Activated gamma-delta T cell treated with anti-CD3 and anti-CD28 coated beads, Interleukin-2, amount 50 U/mL, for 16 hours (primary cell): Measurements from ENCODE around the gene RNLS.
A peak's percentile ranks its signal among the peaks of the same experiment; 100 is the strongest.
"Not testable (repeated sequence)": the region's sequence is repeated elsewhere in the genome, so short reads cannot be mapped to it uniquely, and the experiment has no call there.

Experiments
- DNase-seq: peaks from one replicate; pipeline ENCODE4 v3.0.0-alpha.2; 2020; ENCODE audit warnings: low read depth

The RNLS gene

DNA sequence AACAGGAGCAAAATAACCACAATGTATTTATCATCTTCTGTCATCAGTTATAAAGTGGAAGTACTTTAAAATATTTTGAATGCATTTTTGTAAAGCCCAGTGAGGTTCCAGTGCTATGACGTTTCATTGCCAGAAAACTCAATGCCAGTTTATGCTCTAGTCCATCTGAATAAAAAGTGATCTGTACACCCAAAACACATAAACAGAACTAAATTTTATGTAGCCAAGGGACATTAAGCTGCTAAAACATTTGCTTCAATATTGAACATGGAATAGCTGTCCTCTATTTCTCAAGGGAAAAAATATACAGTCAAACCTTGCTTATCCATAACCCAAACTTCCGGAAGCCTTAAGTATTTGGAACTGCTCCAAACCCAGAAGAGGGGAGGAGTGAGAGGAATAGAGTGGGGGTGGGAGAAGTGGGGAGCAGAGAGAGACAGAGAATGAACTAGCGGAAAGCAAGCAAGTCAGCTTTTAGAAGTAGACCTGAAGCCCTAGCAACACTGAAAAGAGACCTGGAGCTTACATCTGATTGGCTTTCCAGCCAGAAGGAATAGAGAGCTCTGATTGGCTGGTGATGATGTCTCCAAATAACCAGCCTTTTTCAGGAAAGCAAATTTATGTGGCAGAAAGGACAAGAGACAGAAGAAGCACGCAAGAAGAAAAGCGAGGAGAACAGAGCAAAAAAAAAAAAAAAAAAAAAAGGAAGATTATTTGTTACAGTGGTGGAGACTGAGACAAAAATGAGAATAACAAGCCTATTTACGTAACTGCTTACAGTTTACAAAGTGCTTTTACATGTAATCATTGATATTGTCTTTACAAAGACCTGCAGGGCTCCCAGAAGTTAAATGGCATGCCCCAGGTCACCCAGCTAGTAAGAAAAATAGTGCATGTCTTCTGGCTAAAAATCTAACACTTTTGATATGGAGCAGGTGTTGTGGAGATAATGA, 196.0 kb downstream of the RNLS start:
- no peak for DNase-seq

DNA sequence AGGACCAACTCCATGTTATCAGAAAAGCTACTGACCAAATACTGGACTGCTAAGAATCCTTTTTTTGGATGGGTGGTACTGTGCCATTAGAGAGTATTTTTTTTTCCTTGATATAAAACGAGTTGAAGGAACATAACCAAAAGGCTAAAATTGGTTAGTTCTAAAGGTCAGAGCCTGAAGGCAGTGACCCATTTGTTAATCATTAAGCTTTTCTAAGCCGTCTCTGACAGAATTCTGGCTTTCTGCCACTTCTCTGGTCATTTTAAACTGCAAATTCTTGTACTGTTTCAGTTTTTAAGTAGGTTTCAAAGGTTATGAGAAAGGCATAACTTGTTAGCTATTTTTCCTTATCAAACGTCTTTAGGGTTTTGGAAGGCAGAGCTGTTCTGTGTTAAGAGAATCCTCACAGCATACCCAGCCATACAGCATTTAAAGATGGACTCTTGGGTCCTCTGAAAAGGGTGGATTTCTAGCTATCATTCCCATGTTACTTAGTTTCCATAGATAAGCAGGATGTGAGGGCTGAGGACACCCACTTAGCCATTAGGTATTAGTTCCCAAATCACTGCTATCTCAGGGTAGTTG, 196.8 kb downstream of the RNLS start:
- DNase-seq: no peak

DNA sequence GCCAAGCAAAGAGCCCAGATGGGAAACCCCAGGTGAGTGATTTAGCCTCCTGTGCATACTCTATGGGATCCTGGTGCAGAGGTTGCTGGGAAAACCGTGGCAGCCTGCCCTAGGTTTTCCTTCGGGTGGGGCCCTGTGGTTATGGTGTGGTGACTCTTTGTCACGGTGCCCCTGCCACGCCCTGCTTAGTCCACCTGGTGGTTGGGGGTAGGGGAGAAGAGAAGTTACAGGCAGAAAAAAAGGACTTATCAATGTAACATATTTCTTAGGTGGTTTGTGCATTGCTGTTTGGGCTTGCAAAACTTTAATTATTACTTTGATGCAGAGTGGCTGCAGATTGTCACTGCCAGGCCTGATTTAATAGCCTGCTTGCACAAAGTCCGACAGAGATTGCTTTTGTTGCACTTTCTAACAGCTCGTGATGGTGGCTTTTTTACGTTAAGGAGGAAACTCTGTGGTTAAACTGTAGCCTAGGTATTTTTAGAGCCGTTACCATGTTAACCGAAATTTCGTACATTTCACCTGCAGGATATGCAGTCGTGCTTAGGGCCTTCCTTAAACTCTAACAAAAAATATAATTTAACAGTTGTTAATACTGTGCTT, 197.4 kb downstream of the RNLS start:
- peak; percentile 4 for DNase-seq

DNA sequence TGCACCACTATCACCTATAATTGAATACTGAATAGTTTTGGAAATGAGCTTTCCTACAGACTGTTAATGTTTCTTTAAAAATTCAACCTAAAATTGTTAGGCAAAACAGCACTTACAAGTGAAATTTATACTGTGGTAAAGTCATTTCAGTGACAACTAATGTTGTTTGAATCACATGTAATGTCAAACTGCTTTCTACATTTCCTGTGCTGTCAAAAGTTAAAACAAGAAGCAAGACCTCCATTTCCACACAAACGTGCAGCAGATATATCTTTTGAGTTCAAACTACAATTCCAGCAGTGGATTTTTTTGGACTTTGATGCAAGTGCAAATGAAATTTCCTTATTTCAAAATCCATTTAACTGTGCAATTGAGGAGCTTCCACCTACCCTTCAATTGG, 199.8 kb downstream of the RNLS start:
- no peak for DNase-seq

DNA sequence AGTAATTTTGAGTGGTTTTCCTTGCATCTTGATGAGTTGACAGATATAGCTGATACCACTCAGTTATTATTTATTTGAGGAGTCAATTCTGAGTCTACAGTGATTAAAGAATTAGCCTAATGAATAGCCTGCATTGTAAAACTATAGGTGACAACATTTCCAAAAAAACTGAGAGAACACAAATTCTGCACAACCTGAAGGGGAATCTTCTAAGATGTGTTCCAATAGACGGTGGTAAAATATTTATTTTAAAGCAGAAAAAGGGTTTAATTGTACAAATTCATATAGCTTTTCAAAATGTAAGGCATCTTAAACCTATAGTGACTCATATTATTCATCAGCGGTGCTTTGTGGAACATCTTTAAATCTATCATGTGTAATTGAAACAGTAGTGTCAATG, 200.4 kb downstream of the RNLS start:
- DNase-seq: no peak

DNA sequence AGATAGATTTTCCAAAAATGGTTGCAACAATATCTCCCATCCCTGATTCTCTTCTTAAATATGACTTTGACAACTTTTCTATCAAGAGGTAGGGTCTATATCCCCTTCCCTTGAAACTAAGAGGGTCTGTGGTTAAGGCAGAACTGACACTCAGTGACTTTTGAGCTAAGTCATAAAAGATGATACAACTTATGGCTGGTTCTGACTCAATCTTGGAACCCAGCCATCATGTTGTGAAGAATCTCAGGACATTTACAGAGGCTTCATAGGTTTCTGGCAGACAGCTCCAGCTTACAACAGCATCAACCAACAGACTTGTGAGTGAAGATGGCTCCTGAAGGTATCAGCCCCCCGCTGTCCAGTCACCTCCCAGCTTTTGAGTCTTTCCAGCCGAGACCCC, 203.5 kb downstream of the RNLS start:
- DNase-seq: no peak

DNA sequence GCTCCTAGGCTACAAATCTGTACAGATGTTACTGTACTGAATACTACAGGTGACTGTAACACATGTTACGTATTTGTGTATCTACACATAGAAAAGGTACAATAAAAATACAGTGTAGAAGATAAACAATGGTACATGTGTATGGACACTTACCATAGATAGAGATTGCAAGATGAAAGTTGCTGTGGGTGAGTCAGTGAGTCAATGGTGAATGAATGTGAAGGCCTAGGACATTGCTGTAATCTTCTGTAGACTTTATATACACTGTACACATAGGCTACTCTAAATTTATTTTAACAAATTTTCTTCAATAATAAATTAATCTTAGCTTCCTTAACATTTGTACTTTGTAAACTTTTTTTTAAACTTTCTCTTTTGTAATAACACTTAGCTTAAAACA, 205.6 kb downstream of the RNLS start:
- no peak for DNase-seq

DNA sequence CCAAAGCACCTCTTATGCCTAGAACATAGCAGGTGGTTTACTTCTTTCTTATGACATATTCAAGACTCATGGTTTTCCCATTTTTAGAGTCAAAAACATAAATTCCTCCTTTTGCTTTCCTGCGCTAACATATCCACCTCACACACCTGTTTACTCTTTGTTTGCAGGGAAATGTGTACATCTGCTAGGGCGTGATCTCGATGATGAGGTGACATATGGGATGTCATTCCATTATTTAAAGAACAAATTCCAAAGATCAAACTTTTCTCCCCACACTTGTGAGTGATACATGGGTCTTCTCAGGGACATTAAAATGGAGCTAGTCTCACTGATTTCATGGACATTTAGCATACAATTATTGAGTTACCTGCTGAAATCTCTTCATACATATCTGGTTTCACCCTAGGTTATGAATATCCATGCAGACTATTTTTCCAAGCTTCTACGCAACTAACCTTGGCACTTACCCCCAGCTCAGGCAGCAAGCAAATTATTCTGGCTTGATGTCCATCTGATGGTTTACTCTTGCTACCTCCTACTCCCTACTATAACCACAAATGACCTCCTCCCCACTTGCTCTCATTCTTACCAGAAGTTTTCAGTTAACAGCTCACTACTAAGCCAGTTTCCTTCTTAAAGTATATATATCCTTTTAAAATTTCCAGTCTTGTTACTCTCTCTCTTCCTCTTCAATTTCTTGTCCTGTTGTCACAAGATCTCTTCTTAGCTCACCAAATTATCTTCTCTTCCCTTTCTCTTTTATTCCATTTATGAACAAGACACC, 208.5 kb downstream of the RNLS start:
- no peak for DNase-seq

DNA sequence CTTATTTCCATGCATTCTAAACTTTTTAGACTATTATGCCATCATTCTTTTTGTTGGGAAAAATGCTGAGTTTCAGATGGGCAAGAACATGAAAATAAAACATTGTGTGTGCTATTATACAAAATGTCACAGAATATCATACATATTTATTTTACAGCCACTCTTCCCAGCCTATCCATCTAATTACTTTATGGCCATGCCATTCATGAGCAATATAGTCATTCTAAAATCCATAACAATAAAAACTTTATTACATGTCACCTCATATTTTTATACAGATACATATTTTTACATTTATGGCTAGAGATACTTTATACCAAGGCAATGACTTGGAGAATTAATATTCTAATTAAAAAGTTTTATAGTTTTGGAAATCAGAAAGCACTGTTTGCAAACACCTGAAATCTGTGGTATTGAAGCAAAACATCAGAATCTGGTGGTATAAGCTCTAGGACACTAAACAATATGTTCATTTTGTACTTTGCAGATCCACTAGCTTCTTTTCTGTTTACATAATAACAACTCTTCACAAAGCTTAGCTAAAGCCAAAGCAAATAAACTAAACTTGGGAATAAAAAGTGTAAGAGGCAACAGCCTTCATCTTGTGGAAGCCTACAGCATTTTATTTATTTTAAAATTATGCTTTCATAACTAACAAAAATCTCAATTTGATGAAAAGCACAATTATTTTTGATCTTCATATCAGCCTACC, 210.1 kb downstream of the RNLS start:
- DNase-seq: no peak

DNA sequence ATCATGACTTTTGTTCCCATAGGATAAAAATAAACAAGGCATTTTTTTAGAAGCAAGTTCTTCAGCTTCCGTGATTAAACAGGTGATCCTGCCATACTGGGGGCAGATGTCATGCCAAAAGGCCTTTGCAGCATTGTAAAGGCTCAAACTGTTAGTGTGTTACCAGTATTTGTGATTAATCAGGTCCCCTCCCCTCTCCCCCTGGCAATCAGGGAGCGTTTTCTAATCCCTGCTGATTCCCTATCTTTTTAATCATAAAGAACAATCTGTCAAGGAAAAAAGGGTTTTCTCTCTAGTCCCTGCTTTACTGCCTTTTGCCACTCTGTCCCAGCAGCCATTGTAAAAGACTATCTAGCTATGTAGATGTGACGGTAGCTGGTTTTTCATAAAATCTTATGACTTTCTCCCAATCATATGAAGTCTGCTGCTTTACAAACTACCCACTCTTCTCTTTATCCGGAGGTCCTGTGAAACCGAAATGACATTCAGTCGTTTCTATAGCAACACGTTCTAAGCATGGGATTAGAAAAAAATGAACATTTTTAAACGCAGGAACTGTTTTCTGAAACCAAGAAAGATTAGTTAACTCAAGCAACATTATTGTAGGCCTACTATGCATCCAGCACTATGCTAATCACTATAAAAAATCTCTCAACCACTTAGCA, 210.9 kb downstream of the RNLS start:
- DNase-seq: no peak

DNA sequence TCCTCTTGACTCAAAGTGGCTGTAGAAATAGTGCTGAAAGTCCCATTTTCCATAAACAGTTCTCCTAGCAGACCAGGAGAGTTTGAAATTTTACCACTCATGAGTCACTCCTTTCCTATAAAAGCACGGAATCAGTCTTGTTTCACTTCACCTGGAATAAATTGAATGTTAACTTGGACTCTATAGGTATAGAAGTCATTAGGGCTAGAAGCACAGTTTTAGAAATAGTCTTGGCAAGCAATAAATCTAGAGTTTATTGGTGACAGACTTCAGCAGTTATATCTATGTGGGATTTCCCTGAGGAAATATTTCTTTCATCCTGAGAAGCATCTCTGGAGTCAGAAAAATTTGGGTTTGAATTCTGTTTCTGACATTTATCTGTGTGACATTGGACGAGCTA, 212.4 kb downstream of the RNLS start:
- DNase-seq: no peak

DNA sequence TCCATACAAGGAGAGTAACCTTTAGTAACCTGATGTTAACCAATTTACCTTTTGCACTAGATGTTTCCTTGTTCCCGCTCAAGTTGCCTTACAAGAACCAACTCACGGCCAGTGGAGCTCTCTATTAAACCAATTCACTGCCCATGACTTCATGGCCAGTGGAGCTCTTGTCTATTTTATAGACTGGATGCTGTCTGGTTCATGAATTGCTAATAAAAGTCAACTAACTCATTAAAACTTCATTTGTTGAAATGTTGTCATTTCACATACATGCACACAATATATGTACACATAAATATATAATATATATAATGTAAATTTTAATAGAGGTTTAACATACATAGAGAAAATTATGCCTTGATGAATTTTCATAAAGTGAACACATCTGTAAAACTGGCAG, 216.3 kb downstream of the RNLS start:
- DNase-seq: no peak

DNA sequence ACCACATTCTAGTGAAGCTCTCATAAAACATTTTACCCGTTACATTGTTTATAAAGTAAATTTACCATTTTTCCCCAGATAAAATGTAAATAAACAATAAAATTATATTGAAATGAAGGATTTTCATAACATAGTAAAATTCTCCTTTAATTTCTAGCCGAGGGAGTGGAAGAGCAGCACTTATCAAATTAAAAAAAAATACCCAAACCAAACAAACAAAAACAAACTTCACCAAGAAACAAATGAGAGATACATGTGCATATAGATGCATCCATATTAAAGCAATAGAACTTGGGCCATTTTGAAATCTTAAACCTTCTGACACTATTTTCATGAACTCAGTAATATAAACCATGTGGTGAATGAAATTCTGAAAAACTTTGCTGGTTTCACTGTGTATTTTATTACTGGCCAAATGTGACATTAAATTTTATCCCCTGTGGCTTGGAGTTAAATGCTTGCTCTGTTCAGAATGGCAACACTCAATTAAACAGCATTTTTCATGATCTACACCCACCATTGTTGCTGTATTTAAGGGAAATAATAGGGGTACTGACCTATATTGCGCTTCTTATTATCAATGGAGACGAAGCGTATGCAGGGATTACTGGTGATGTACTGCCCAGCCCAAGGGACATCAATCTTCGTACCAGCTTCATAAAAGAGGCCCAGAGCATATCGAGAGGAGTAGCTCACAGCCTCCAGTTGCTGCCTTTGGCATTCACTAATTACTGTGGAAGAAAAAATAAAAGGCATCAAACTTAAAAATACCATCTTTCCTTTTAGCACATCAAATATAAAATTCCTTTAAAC, 220.9 kb downstream of the RNLS start:
- no peak for DNase-seq

DNA sequence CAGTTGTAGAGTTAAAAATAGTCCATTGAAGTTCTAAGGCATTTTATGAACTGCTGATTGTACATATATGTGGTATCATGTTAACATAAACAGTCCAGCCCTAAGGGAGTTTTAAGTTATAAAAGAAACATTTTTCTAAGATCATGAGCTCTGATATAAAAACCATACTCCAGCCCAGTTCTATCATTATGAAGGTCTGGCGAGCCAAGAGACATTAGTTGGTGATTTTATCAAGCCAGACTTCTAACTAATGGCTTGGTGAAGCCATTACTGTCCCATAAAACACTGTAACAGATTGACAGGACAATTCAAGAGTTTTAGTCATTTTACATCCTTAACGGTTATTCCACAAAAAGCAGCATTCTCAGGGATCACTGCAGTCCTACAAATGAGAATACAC, 221.6 kb downstream of the RNLS start:
- DNase-seq: no peak

DNA sequence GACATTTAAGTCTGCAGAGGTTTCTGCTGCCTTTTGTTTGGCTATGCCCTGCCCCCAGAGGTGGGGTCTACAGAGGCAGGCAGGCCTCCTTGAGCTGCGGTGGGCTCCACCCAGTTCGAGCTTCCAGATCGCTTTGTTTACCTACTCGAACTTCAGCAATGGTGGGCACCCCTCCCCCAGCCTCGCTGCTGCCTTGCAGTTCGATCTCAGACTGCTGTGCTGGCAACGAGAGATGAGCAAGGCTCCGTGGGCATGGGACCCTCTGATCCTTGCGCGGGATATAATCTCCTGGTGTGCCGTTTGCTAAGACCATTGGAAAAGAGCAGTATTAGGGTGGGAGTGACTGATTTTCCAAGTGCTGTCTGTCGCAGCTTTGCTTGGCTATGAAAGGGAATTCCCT, 227.4 kb downstream of the RNLS start:
- not testable (repeated sequence) for DNase-seq

DNA sequence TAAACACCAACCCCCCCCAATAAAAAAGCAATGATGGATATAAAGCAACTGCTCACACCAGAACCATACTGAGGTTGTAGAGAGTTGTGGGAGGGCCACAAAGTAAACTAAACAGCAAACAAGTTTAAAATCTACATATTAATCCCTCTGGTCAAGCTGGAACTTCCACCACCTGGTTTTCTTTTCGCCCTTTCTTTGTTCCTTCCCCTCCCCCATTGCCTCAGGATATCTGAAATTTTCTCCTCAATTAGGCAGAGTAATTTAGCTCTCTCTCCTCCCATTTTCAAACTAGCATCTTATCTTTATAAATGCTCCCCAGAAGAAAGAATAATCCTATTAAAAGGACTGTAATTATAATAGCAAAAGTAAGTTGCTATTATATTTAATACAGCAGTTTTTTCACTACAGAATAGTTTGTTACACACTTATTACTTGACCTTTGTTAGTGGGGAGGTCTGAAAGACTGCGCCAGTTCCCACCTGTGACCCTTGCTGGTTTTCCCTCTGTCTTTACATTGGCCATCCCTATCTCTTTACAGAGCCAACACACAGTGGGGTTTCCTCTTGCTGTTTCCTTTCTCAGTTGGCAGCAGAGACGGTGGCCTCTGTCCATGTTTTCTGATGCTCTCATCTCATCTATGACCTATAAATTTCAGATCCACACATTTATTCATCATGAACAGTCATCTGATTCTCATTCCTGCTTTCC, 235.4 kb downstream of the RNLS start:
- no peak for DNase-seq

DNA sequence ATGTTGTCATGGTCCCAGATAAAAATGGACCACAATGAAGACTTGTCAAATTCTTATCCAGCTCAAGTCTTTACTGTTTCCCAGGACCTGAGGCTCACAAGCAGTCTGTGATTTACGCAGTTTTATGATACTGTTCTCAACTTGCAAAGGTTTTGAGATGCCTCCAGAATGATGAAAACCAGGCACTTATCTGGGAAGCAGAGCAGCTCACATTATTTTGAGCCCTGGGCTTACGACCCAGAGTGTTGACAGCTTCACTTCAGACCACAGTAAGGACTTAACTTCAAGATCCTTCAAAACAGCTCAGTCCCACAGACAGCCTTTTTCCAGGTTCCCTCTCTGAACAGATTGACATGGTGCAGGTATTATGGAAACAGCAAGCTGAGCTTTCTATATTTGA, 236.1 kb downstream of the RNLS start:
- no peak for DNase-seq

DNA sequence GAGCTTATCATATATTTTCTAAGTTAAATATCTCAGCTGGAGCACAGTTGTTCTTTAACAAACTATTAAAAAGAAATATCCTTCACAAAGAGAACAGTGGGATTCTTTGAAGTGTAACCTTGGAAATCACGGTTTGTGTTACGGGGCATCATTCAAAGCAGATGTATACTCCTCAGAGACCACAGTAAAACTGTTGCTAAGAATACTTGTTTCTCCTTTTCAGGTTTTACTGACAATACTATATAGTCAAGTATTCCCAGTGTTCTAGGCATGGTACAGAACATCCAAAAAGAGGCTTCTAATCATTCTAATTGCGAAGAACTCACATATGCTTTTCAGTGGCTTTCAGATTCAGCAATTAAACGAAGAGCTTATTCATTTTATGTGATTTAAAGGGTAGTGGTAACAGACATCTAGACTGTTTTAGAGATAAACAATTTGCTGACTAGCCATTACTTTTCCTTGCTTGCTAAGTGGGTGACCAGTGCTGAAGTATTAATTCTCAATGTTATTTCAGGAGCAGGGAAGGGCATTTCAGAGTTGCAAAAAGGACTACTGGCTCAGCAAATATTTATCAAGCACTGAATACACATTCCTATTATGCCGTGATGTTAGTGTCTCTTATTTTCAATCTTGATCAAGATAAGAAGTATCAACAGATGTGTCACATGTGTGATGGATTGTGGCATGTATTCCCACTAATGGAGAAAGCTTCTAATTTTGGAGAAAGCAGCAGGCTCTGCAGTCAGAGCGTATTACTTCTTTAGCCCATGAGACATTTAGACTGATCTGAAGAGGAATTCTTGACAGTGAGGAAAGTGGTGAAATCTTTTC, 236.8 kb downstream of the RNLS start:
- DNase-seq: no peak
